ENCODE results near the gene PLEKHA6. TPM values are rescaled to one million over a fixed set of nuclear protein-coding genes. Genes with fewer than 3 reads are reported as not detected.

Gene PLEKHA6
- total RNA-seq, 1 experiment from 2014 or later = 36.3 TPM

- in situ Hi-C loops (cut with HindIII; ENCODE audit: low pct_unique_long_range_greater_than_20kb, low sequenced_read_pairs) = no loop called here
- no peak for DNase-seq (ENCODE audit: low read depth)
These were observed 142.1 kb downstream of the PLEKHA6 start for GRCh38 chr1:204217648-204218000.

- in situ Hi-C loops (cut with HindIII; ENCODE audit: low pct_unique_long_range_greater_than_20kb, low sequenced_read_pairs) = no loop called here
- DNase-seq (ENCODE audit: low read depth) = no peak
These were observed 142.7 kb downstream of the PLEKHA6 start for GRCh38 chr1:204216880-204217647.

GRCh38 chr1:204216236-204216635 lies 143.5 kb downstream of the PLEKHA6 start:
- no peak for DNase-seq (ENCODE audit: low read depth)

GRCh38 chr1:204213668-204214662 lies 145.8 kb downstream of the PLEKHA6 start, which contains the start of gene GOLT1A:
TSS of gene GOLT1A (minus strand) at chr1:204213988. CDS start at chr1:204213906, 82 bp downstream.
- peak; percentile 97 for DNase-seq (ENCODE audit: low read depth)
- in situ Hi-C loops (cut with HindIII; ENCODE audit: low pct_unique_long_range_greater_than_20kb, low sequenced_read_pairs) = no loop called here

More at GRCh38 chr1:204216236-204216635, 143.5 kb downstream of the PLEKHA6 start:
- in situ Hi-C loops (cut with HindIII; ENCODE audit: low pct_unique_long_range_greater_than_20kb, low sequenced_read_pairs) = no loop called here

GRCh38 chr1:204212715-204213114 lies 147.0 kb downstream of the PLEKHA6 start:
- in situ Hi-C loops (cut with HindIII; ENCODE audit: low pct_unique_long_range_greater_than_20kb, low sequenced_read_pairs) = no loop called here
- DNase-seq (ENCODE audit: low read depth) = no peak

- in situ Hi-C loops (cut with HindIII; ENCODE audit: low pct_unique_long_range_greater_than_20kb, low sequenced_read_pairs) = no loop called here
- no peak for DNase-seq (ENCODE audit: low read depth)
These were observed 148.7 kb downstream of the PLEKHA6 start for GRCh38 chr1:204211046-204211445.

- in situ Hi-C loops (cut with HindIII; ENCODE audit: low pct_unique_long_range_greater_than_20kb, low sequenced_read_pairs) = no loop called here
- peak; percentile 20 for DNase-seq (ENCODE audit: low read depth)
These were observed 152.6 kb downstream of the PLEKHA6 start for GRCh38 chr1:204207136-204207616.

GRCh38 chr1:204206121-204206520 lies 153.6 kb downstream of the PLEKHA6 start:
- in situ Hi-C loops (cut with HindIII; ENCODE audit: low pct_unique_long_range_greater_than_20kb, low sequenced_read_pairs) = no loop called here
- DNase-seq (ENCODE audit: low read depth) = no peak

GRCh38 chr1:204205486-204205885 lies 154.2 kb downstream of the PLEKHA6 start:
- no peak for DNase-seq (ENCODE audit: low read depth)
- in situ Hi-C loops (cut with HindIII; ENCODE audit: low pct_unique_long_range_greater_than_20kb, low sequenced_read_pairs) = no loop called here

- in situ Hi-C loops (cut with HindIII; ENCODE audit: low pct_unique_long_range_greater_than_20kb, low sequenced_read_pairs) = no loop called here
- no peak for DNase-seq (ENCODE audit: low read depth)
These were observed 154.8 kb downstream of the PLEKHA6 start for GRCh38 chr1:204204944-204205343.

- in situ Hi-C loops (cut with HindIII; ENCODE audit: low pct_unique_long_range_greater_than_20kb, low sequenced_read_pairs) = no loop called here
- DNase-seq (ENCODE audit: low read depth) = no peak
These were observed 156.4 kb downstream of the PLEKHA6 start for GRCh38 chr1:204203206-204203767.

- in situ Hi-C loops (cut with HindIII; ENCODE audit: low pct_unique_long_range_greater_than_20kb, low sequenced_read_pairs) = no loop called here
- no peak for DNase-seq (ENCODE audit: low read depth)
These were observed 157.2 kb downstream of the PLEKHA6 start for GRCh38 chr1:204202481-204202880.

- DNase-seq (ENCODE audit: low read depth) = no peak
- in situ Hi-C loops (cut with HindIII; ENCODE audit: low pct_unique_long_range_greater_than_20kb, low sequenced_read_pairs) = no loop called here
These were observed 158.2 kb downstream of the PLEKHA6 start for GRCh38 chr1:204201348-204202040.

GRCh38 chr1:204199579-204199978 lies 160.2 kb downstream of the PLEKHA6 start:
- in situ Hi-C loops (cut with HindIII; ENCODE audit: low pct_unique_long_range_greater_than_20kb, low sequenced_read_pairs) = no loop called here

GRCh38 chr1:204198348-204199340 lies 161.1 kb downstream of the PLEKHA6 start:
- DNase-seq (ENCODE audit: low read depth) = peak; percentile 21
- in situ Hi-C loops (cut with HindIII; ENCODE audit: low pct_unique_long_range_greater_than_20kb, low sequenced_read_pairs) = no loop called here

More at GRCh38 chr1:204199579-204199978, 160.2 kb downstream of the PLEKHA6 start:
- no peak for DNase-seq (ENCODE audit: low read depth)

GRCh38 chr1:204197068-204197467 lies 162.7 kb downstream of the PLEKHA6 start:
- no peak for DNase-seq (ENCODE audit: low read depth)
- in situ Hi-C loops (cut with HindIII; ENCODE audit: low pct_unique_long_range_greater_than_20kb, low sequenced_read_pairs) = no loop called here

Measured in Caki2 (cell line).